SK-N-SH treated with all-trans-retinoic acid at 6 μM for 48 hours (cell line): ENCODE data around the gene FAM13A.
"Not testable (repeated sequence)": the region's sequence is repeated elsewhere in the genome, so short reads cannot be mapped to it uniquely, and the experiment has no call there.

ENCODE experiments used
- ARNTL ChIP-seq: fragments of 450-650 bp; formaldehyde crosslinking; IDR thresholded peaks from 2 replicates; pipeline ENCODE4 v1.5.0; 2020; ENCODE audit warnings: low read depth, mild to moderate bottlenecking, moderate library complexity, borderline replicate concordance
- CSDC2 ChIP-seq: fragments of 250-450 bp; sonication (Bioruptor Pico); IDR thresholded peaks from 2 replicates; pipeline ENCODE4 v1.5.0; 2020; ENCODE audit warnings: mild to moderate bottlenecking, moderate library complexity
- ISL1 ChIP-seq: fragments of 250-450 bp; sonication (Bioruptor Pico); IDR thresholded peaks from 2 replicates; pipeline ENCODE4 v2.1.2; 2022; ENCODE audit warnings: mild to moderate bottlenecking, moderate library complexity
- SNAI2 ChIP-seq: fragments of 250-450 bp; sonication (Bioruptor Pico); IDR thresholded peaks from 2 replicates; pipeline ENCODE4 v1.5.0; 2020; ENCODE audit warnings: mild to moderate bottlenecking, moderate library complexity
- TCF4 ChIP-seq: fragments of 250-450 bp; sonication (Bioruptor Pico); IDR thresholded peaks from 2 replicates; pipeline ENCODE4 v1.8.0; 2021; ENCODE audit warnings: mild to moderate bottlenecking, moderate library complexity, borderline replicate concordance
- ZC3H10 ChIP-seq: fragments of 250-450 bp; sonication (Bioruptor Pico); IDR thresholded peaks from 2 replicates; pipeline ENCODE4 v1.5.1; 2021; ENCODE audit warnings: mild to moderate bottlenecking, moderate library complexity
- ZFP3 ChIP-seq: fragments of 250-450 bp; sonication (Bioruptor Pico); IDR thresholded peaks from 2 replicates; pipeline ENCODE4 v1.5.0; 2020; ENCODE audit warnings: mild to moderate bottlenecking, moderate library complexity
- ZFP30 ChIP-seq: fragments of 450-650 bp; formaldehyde crosslinking; IDR thresholded peaks from 2 replicates; pipeline ENCODE4 v1.5.0; 2022; ENCODE audit warnings: mild to moderate bottlenecking, moderate library complexity
- ZNF565 ChIP-seq: fragments of 450-650 bp; formaldehyde crosslinking; conservative IDR thresholded peaks from 2 replicates; pipeline ENCODE4 v1.5.0; 2020; ENCODE audit warnings: low read depth, mild to moderate bottlenecking, moderate library complexity
- ZNF70 ChIP-seq: fragments of 450-650 bp; formaldehyde crosslinking; IDR thresholded peaks from 2 replicates; pipeline ENCODE4 v1.5.0; 2020; ENCODE audit warnings: mild to moderate bottlenecking, moderate library complexity
- TF ChIP-seq, protein P1 (sequence below): fragments of 250-450 bp; sonication (Bioruptor Pico); IDR thresholded peaks from 2 replicates; pipeline ENCODE4 v1.5.0; 2020; ENCODE audit warnings: mild to moderate bottlenecking, moderate library complexity
- TF ChIP-seq, protein P2 (sequence below): fragments of 250-450 bp; sonication (Bioruptor Pico); IDR thresholded peaks from 2 replicates; pipeline ENCODE4 v1.5.1; 2020; ENCODE audit warnings: low read depth, mild to moderate bottlenecking, moderate library complexity
- TF ChIP-seq, protein P3 (sequence below): fragments of 250-450 bp; sonication (Bioruptor Pico); IDR thresholded peaks from 2 replicates; pipeline ENCODE4 v1.5.1; 2021; ENCODE audit warnings: mild to moderate bottlenecking, moderate library complexity
- TF ChIP-seq, protein P4 (sequence below): fragments of 250-450 bp; sonication (Bioruptor Pico); IDR thresholded peaks from 2 replicates; pipeline ENCODE4 v1.8.0; 2021; ENCODE audit warnings: low read depth, mild to moderate bottlenecking, moderate library complexity, borderline replicate concordance

DNA sequence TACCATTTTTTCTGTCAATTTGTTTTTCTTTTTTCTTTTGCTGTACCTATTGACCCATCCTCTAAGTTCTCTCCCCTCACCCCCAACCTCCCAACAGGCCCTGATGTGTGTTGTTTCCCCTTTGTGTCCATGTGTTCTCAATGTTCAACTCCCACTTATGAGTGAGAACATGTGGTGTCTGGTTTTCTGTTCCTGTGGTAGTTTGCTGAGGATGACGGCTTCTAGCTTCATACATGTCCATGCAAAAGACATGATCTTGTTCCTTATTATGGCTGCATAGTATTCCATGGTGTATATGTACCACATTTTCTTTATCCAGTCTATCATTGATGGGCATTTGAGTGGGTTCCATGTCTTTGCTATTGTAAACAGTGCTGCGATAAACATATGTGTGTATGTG, 859 bp upstream of the FAM13A start:
- TF ChIP-seq ZFP3, ZFP30, SNAI2, CSDC2, ZNF70, ARNTL, TCF4, ZC3H10, ZNF565, ISL1 (CRISPR knock-in tag): not testable (repeated sequence)
- TF ChIP-seq, protein P1, sequence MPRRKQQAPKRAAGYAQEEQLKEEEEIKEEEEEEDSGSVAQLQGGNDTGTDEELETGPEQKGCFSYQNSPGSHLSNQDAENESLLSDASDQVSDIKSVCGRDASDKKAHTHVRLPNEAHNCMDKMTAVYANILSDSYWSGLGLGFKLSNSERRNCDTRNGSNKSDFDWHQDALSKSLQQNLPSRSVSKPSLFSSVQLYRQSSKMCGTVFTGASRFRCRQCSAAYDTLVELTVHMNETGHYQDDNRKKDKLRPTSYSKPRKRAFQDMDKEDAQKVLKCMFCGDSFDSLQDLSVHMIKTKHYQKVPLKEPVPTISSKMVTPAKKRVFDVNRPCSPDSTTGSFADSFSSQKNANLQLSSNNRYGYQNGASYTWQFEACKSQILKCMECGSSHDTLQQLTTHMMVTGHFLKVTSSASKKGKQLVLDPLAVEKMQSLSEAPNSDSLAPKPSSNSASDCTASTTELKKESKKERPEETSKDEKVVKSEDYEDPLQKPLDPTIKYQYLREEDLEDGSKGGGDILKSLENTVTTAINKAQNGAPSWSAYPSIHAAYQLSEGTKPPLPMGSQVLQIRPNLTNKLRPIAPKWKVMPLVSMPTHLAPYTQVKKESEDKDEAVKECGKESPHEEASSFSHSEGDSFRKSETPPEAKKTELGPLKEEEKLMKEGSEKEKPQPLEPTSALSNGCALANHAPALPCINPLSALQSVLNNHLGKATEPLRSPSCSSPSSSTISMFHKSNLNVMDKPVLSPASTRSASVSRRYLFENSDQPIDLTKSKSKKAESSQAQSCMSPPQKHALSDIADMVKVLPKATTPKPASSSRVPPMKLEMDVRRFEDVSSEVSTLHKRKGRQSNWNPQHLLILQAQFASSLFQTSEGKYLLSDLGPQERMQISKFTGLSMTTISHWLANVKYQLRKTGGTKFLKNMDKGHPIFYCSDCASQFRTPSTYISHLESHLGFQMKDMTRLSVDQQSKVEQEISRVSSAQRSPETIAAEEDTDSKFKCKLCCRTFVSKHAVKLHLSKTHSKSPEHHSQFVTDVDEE = not testable (repeated sequence)
- TF ChIP-seq, protein P2, sequence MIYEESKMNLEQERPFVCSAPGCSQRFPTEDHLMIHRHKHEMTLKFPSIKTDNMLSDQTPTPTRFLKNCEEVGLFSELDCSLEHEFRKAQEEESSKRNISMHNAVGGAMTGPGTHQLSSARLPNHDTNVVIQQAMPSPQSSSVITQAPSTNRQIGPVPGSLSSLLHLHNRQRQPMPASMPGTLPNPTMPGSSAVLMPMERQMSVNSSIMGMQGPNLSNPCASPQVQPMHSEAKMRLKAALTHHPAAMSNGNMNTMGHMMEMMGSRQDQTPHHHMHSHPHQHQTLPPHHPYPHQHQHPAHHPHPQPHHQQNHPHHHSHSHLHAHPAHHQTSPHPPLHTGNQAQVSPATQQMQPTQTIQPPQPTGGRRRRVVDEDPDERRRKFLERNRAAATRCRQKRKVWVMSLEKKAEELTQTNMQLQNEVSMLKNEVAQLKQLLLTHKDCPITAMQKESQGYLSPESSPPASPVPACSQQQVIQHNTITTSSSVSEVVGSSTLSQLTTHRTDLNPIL = not testable (repeated sequence)
- TF ChIP-seq, protein P3, sequence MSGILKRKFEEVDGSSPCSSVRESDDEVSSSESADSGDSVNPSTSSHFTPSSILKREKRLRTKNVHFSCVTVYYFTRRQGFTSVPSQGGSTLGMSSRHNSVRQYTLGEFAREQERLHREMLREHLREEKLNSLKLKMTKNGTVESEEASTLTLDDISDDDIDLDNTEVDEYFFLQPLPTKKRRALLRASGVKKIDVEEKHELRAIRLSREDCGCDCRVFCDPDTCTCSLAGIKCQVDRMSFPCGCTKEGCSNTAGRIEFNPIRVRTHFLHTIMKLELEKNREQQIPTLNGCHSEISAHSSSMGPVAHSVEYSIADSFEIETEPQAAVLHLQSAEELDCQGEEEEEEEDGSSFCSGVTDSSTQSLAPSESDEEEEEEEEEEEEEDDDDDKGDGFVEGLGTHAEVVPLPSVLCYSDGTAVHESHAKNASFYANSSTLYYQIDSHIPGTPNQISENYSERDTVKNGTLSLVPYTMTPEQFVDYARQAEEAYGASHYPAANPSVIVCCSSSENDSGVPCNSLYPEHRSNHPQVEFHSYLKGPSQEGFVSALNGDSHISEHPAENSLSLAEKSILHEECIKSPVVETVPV (CRISPR knock-in tag) = not testable (repeated sequence)
- TF ChIP-seq, protein P4, sequence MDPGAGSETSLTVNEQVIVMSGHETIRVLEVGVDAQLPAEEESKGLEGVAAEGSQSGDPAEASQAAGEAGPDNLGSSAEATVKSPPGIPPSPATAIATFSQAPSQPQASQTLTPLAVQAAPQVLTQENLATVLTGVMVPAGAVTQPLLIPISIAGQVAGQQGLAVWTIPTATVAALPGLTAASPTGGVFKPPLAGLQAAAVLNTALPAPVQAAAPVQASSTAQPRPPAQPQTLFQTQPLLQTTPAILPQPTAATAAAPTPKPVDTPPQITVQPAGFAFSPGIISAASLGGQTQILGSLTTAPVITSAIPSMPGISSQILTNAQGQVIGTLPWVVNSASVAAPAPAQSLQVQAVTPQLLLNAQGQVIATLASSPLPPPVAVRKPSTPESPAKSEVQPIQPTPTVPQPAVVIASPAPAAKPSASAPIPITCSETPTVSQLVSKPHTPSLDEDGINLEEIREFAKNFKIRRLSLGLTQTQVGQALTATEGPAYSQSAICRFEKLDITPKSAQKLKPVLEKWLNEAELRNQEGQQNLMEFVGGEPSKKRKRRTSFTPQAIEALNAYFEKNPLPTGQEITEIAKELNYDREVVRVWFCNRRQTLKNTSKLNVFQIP = not testable (repeated sequence)
